Measurements from ENCODE around the gene PIP5K1C. TPM values are rescaled to one million over a fixed set of nuclear protein-coding genes. Genes with fewer than 3 reads are reported as not detected.
"Not testable (repeated sequence)": the region's sequence is repeated elsewhere in the genome, so short reads cannot be mapped to it uniquely, and the experiment has no call there.

Gene PIP5K1C
- polyA plus RNA-seq, 1 donor from 2014 or later: 7.1 TPM

DNA sequence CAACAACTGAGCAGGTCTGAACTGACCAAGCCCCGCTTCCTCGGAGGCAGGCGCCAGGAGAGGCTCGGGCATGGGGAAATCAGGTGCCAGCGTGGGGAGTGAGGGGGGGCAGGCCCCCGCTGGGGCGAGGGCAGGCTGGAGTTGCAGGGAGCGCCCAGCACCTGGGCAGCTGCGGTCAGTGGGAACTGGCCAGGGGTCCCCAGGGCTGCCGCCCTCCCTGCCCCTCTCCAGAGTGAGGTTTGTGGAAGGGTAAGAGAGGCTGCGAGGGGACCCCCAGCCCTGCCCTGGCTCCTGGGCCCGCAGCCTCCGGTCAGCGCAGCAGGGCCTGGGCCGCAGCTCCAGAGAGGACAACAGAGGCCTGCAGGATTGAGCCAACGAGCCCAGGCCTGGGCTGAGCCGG is 32.5 kb downstream of the PIP5K1C start:
- Histone ChIP-seq H3K27ac (ENCODE audit: low read length) (no peak overlapping the region), H4K20me1 (ENCODE audit: insufficient read depth) (no peaks in the 10 kb centered on the region), H3F3A (ENCODE audit: insufficient read depth, low read length, poor library complexity, severe bottlenecking) (no peaks in the 10 kb centered on the region), H3K27me3 (ENCODE audit: insufficient read depth, low read depth, low read length) (no peaks in the 10 kb centered on the region), H3K79me2 (replicated peaks; ENCODE audit: insufficient read depth, low read length) (no peaks in the 10 kb centered on the region), H3K36me3 (ENCODE audit: insufficient read depth, low read length) (no peaks in the 10 kb centered on the region), H2AFZ (ENCODE audit: low read depth, low read length) (no peak overlapping the region), H3K9me3 (ENCODE audit: low read length) (no peaks in the 10 kb centered on the region), H3K4me3 (ENCODE audit: low read length) (no peak overlapping the region), H3K9ac (ENCODE audit: low read length) (no peak overlapping the region), H3K4me2 (ENCODE audit: low read length) (no peak overlapping the region), H3K9me2 (ENCODE audit: insufficient read depth, low read length) (no peaks in the 10 kb centered on the region)
- TF ChIP-seq SMC3 (conservative IDR thresholded peaks at IDR 0.05; ENCODE audit: poor library complexity) (no peak), CTCF (IDR thresholded peaks at IDR 0.05; ENCODE audit: poor library complexity, severe bottlenecking) (no peak), REST (IDR thresholded peaks at IDR 0.05; ENCODE audit: borderline replicate concordance) (no peak), MXI1 (conservative IDR thresholded peaks at IDR 0.05; ENCODE audit: poor library complexity, severe bottlenecking) (no peak)

- Histone ChIP-seq H4K20me1 (ENCODE audit: insufficient read depth) (no peaks in the 10 kb centered on the region), H3K9me2 (ENCODE audit: insufficient read depth, low read length) (no peaks in the 10 kb centered on the region), H3K9ac (ENCODE audit: low read length) (no peak overlapping the region), H3K27ac (ENCODE audit: low read length) (no peak overlapping the region), H3K27me3 (ENCODE audit: insufficient read depth, low read depth, low read length) (no peaks in the 10 kb centered on the region), H3K9me3 (ENCODE audit: low read length) (no peaks in the 10 kb centered on the region), H2AFZ (ENCODE audit: low read depth, low read length) (no peak overlapping the region), H3K4me3 (ENCODE audit: low read length) (no peak overlapping the region), H3K36me3 (ENCODE audit: insufficient read depth, low read length) (no peaks in the 10 kb centered on the region), H3K79me2 (replicated peaks; ENCODE audit: insufficient read depth, low read length) (no peaks in the 10 kb centered on the region), H3F3A (ENCODE audit: insufficient read depth, low read length, poor library complexity, severe bottlenecking) (no peaks in the 10 kb centered on the region), H3K4me2 (ENCODE audit: low read length) (no peak overlapping the region)
- no peak for TF ChIP-seq EP300 (conservative IDR thresholded peaks at IDR 0.05; ENCODE audit: poor library complexity, severe bottlenecking)
- TF ChIP-seq RAD21 (conservative IDR thresholded peaks at IDR 0.05): no peak
- TF ChIP-seq CTCF (IDR thresholded peaks at IDR 0.05; ENCODE audit: poor library complexity, severe bottlenecking): no peak
- no peak for TF ChIP-seq SMC3 (conservative IDR thresholded peaks at IDR 0.05; ENCODE audit: poor library complexity)
- TF ChIP-seq REST (IDR thresholded peaks at IDR 0.05; ENCODE audit: borderline replicate concordance): no peak
- no peak for TF ChIP-seq TAF1 (IDR thresholded peaks at IDR 0.05; ENCODE audit: low read depth)
- TF ChIP-seq EZH2 (IDR thresholded peaks at IDR 0.05; ENCODE audit: borderline replicate concordance, insufficient read depth, low read length, poor library complexity, severe bottlenecking): no peak
- TF ChIP-seq POLR2AphosphoS5 (IDR thresholded peaks at IDR 0.05): no peak
- no peak for TF ChIP-seq MXI1 (conservative IDR thresholded peaks at IDR 0.05; ENCODE audit: poor library complexity, severe bottlenecking)
These were observed 33.1 kb downstream of the PIP5K1C start for GRCh38 chr19:3667037-3667638.

GRCh38 chr19:3666545-3666856 is 33.8 kb downstream of the PIP5K1C start:
- not testable (repeated sequence) for H2AFZ ChIP-seq (ENCODE audit: low read depth, low read length); H3F3A ChIP-seq (ENCODE audit: insufficient read depth, low read length, poor library complexity, severe bottlenecking); H3K4me2 ChIP-seq (ENCODE audit: low read length); H3K9me3 ChIP-seq (ENCODE audit: low read length); H3K79me2 ChIP-seq (replicated peaks; ENCODE audit: insufficient read depth, low read length); H3K36me3 ChIP-seq (ENCODE audit: insufficient read depth, low read length); H4K20me1 ChIP-seq (ENCODE audit: insufficient read depth); H3K27ac ChIP-seq (ENCODE audit: low read length); H3K4me3 ChIP-seq (ENCODE audit: low read length); H3K9ac ChIP-seq (ENCODE audit: low read length); H3K27me3 ChIP-seq (ENCODE audit: insufficient read depth, low read depth, low read length); H3K9me2 ChIP-seq (ENCODE audit: insufficient read depth, low read length)
